ENCODE results near the gene HES4. TPM values are rescaled to one million over a fixed set of nuclear protein-coding genes. Genes with fewer than 3 reads are reported as not detected.

Gene HES4
- total and polyA plus RNA-seq, 2 of the 13 experiments (the other 11 are each of a cell fraction or from before 2014, with no cell fraction given), result 8.8 to 10.6 TPM

DNA sequence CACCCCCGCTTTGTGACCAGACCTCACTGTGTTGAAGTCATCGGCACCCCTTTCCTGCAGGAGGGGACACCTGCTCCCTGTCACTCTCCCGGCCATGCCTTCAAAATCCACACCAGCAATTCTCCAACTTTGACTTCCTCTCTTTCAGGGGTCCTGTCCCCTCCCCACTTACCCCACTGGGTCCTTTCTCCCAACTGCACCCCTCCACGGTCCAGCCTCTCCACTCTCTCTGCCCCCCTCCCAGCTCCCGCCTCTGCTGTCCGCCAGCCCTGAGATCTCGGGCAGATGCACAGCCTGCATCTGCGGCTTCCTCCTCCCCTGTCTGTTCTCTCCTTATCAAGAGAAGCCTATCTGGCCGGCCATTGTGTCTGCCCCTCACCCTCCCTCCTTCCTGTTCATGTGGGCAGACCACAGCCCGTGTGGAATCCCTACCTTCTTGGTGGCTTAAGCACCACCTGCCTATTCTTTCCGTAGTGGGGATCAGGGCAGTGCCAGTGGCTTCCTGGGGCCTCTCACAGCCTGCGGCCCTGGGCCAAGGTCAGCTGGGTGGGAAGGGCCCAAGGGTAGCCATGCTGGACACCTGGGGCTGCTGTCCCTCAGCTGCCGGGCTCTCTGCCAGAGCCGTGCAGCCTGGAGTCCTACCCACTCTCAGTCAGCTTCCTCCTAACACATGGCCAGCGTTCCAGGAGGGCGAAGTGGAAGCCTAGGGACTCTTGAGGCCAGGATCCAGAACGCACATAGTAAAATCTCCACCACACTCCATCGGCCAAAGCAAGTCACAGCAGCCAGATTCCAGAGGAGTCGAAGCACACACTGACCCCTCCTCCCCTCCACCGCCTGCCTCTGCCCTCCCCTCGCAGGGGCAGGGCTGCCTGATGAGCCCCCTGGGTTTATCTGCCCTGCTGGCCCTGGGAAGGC is 5.1 kb upstream of the HES4 start (continued):
- TF ChIP-seq ZNF574 (CRISPR knock-in tag; IDR thresholded peaks at IDR 0.05) (peak; percentile 49), ZNF451 (CRISPR knock-in tag; IDR thresholded peaks at IDR 0.05) (no peak), NFATC3 (CRISPR knock-in tag; IDR thresholded peaks at IDR 0.05) (0 out of 2 replicates have a peak, but pooled peaks have one; percentile 17), ESRRA (CRISPR knock-in tag; IDR thresholded peaks at IDR 0.05; ENCODE audit: low read depth) (no peak), ZNF225 (CRISPR knock-in tag; IDR thresholded peaks at IDR 0.05) (no peak), PHF21A (CRISPR knock-in tag; IDR thresholded peaks at IDR 0.05) (no peak; the same call in 1 of the 2 replicates), BRD4 (CRISPR knock-in tag; IDR thresholded peaks at IDR 0.05) (no peak), FOXK2 (IDR thresholded peaks at IDR 0.05) (no peak), ZNF543 (CRISPR knock-in tag; IDR thresholded peaks at IDR 0.05) (no peak), ZNF296 (CRISPR knock-in tag; conservative IDR thresholded peaks at IDR 0.05) (peak; percentile 80; the same call in 1 of the 2 replicates), ZNF234 (CRISPR knock-in tag; conservative IDR thresholded peaks at IDR 0.05) (no peak), ATF7-NPFF (CRISPR knock-in tag; IDR thresholded peaks at IDR 0.05; ENCODE audit: low read depth) (0 out of 2 replicates have a peak, but pooled peaks have one; percentile 32), KLF16 (CRISPR knock-in tag; IDR thresholded peaks at IDR 0.05) (no peak), ZNF644 (CRISPR knock-in tag; IDR thresholded peaks at IDR 0.05; ENCODE audit: low read depth) (no peak), ZNF557 (CRISPR knock-in tag; IDR thresholded peaks at IDR 0.05) (no peak), ZNF12 (CRISPR knock-in tag; IDR thresholded peaks at IDR 0.05) (no peak), EP300 (IDR thresholded peaks at IDR 0.05; ENCODE audit: low read depth in 2 of 2, low read length in 2 of 2) (0 out of 4 replicates have a peak, but pooled peaks of 1 of the 2 experiments have one; percentile 6), EP300 (CRISPR knock-in tag; IDR thresholded peaks at IDR 0.05; ENCODE audit: borderline replicate concordance) (no peak), MEF2D (CRISPR knock-in tag; IDR thresholded peaks at IDR 0.05) (no peak; the same call in 1 of the 2 replicates), PCBP1 (IDR thresholded peaks at IDR 0.05; ENCODE audit: borderline replicate concordance, low read depth, low read length) (0 out of 2 replicates have a peak, but pooled peaks have one; percentile 36), ZBTB1 (CRISPR knock-in tag; IDR thresholded peaks at IDR 0.05; ENCODE audit: borderline replicate concordance) (no peak), CREB3 (CRISPR knock-in tag; IDR thresholded peaks at IDR 0.05) (no peak)
- TF ChIP-seq, protein P1, sequence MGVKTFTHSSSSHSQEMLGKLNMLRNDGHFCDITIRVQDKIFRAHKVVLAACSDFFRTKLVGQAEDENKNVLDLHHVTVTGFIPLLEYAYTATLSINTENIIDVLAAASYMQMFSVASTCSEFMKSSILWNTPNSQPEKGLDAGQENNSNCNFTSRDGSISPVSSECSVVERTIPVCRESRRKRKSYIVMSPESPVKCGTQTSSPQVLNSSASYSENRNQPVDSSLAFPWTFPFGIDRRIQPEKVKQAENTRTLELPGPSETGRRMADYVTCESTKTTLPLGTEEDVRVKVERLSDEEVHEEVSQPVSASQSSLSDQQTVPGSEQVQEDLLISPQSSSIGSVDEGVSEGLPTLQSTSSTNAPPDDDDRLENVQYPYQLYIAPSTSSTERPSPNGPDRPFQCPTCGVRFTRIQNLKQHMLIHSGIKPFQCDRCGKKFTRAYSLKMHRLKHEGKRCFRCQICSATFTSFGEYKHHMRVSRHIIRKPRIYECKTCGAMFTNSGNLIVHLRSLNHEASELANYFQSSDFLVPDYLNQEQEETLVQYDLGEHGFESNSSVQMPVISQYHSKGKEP (CRISPR knock-in tag; IDR thresholded peaks at IDR 0.05), result no peak
- TF ChIP-seq, protein P2, sequence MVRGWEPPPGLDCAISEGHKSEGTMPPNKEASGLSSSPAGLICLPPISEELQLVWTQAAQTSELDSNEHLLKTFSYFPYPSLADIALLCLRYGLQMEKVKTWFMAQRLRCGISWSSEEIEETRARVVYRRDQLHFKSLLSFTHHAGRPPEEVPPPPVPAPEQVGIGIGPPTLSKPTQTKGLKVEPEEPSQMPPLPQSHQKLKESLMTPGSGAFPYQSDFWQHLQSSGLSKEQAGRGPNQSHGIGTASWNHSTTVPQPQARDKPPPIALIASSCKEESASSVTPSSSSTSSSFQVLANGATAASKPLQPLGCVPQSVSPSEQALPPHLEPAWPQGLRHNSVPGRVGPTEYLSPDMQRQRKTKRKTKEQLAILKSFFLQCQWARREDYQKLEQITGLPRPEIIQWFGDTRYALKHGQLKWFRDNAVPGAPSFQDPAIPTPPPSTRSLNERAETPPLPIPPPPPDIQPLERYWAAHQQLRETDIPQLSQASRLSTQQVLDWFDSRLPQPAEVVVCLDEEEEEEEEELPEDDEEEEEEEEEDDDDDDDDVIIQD (CRISPR knock-in tag; IDR thresholded peaks at IDR 0.05; ENCODE audit: low read depth), result no peak; the same call in 1 of the 2 replicates

Measured in HepG2 (cell line).